HL-60 (cell line): ENCODE data around the gene IGSF9B.

Experiments
- POLR2AphosphoS5 ChIP-seq: IDR thresholded peaks from 2 replicates; pipeline ENCODE4 v1.6.1; 2012; ENCODE audit warnings: low read depth
- TF ChIP-seq, protein P1 (sequence below): IDR thresholded peaks from one replicate; pipeline ENCODE4 v1.5.1; 2011; ENCODE audit warnings: low read length, control low read depth, inconsistent platforms; ENCODE audit not compliant: insufficient read depth

DNA sequence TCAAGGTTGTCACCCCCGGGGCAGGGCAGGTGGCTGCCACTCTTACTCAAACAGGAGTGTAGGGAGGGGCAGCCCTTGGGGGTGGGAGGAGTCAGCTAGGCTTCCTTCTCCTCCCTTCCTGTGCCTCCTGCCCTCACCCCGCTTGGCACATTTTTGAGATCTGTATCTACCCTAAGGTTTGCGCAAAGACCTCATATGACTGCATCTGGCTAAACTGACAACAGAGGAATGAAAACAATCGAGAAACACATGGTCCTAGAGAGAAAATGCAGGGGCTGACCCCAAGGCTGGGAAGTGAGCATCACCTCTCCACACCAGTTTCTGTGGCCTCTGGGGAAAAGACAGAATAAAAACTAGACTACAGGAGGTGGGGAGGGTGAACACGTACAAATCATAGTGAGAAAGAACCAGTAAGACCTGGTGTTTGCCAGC, 28.1 kb downstream of the IGSF9B start:
- TF ChIP-seq, protein P1, sequence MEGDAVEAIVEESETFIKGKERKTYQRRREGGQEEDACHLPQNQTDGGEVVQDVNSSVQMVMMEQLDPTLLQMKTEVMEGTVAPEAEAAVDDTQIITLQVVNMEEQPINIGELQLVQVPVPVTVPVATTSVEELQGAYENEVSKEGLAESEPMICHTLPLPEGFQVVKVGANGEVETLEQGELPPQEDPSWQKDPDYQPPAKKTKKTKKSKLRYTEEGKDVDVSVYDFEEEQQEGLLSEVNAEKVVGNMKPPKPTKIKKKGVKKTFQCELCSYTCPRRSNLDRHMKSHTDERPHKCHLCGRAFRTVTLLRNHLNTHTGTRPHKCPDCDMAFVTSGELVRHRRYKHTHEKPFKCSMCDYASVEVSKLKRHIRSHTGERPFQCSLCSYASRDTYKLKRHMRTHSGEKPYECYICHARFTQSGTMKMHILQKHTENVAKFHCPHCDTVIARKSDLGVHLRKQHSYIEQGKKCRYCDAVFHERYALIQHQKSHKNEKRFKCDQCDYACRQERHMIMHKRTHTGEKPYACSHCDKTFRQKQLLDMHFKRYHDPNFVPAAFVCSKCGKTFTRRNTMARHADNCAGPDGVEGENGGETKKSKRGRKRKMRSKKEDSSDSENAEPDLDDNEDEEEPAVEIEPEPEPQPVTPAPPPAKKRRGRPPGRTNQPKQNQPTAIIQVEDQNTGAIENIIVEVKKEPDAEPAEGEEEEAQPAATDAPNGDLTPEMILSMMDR = no peak
- TF ChIP-seq POLR2AphosphoS5 = no peak
